Measurements from ENCODE around the gene MORN1. TPM values are rescaled to one million over a fixed set of nuclear protein-coding genes. Genes with fewer than 3 reads are reported as not detected.

The MORN1 gene
- polyA plus RNA-seq, 1 of the 3 experiments (the other 2 are of a cell fraction), result 16.3 TPM

DNA sequence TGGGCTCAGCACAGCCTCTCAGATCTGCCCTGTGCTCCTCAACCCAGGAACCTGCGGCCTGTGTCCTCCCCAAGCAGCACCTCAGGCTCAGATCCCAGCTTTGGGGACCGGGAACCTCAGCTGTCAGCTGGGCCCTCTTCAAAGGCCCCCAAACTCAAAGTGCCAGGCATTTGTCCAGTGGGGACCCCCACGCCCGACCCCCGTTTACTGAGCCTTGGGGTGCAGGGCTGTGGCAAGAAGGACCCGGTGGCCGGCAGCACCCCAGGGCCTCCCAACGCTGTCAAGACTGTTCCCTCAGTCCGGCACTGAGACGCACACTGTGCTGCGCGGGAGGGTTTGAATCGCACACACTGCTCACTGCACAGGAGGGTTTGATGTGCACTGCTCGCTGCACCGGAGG is 35.0 kb downstream of the MORN1 start:
- H3K4me2 ChIP-seq, result no peak overlapping the region
- TF ChIP-seq GATA2 (CRISPR knock-in tag; IDR thresholded peaks at IDR 0.05) (no peak), MEF2A (IDR thresholded peaks at IDR 0.05; ENCODE audit: borderline replicate concordance, low read depth) (no peak), JUND (IDR thresholded peaks at IDR 0.05) (no peak)
- no peaks in the 10 kb centered on the region for H3K79me2 ChIP-seq (ENCODE audit: insufficient read depth)
- 85% methylated on average over 8 of the region's 15 CpGs for WGBS (ENCODE audit: low lambda C conversion rate)
- no peak overlapping the region for H2AFZ ChIP-seq (ENCODE audit: low read depth)
- no peaks in the 10 kb centered on the region for H4K20me1 ChIP-seq (ENCODE audit: insufficient read depth)
- H3K9me3 ChIP-seq, result no peaks in the 10 kb centered on the region
- H3F3A ChIP-seq (replicated peaks; ENCODE audit: insufficient read depth), result no peaks in the 10 kb centered on the region
- no peak overlapping the region for H3K4me3 ChIP-seq (ENCODE audit: low read depth in 2 of 2, low read length in 1 of 2)
- CTCF ChIA-PET, result no interaction called here
- no peaks in the 10 kb centered on the region for H3K27me3 ChIP-seq (ENCODE audit: insufficient read depth)
- no peaks in the 10 kb centered on the region; a peak in 1 of 4 replicates for H3K4me1 ChIP-seq (ENCODE audit: control insufficient read depth in 1 of 2, insufficient read depth in 2 of 2, low read depth in 1 of 2, low read length in 1 of 2)
- H3K36me3 ChIP-seq (replicated peaks in 1 of 2; ENCODE audit: control insufficient read depth in 1 of 2, insufficient read depth in 2 of 2, low read length in 1 of 2), result no peaks in the 10 kb centered on the region
- POLR2A ChIA-PET, result no interaction called here
- no peak overlapping the region for H3K9ac ChIP-seq
- no peak overlapping the region for H3K27ac ChIP-seq (ENCODE audit: low read depth in 2 of 2, low read length in 1 of 2)
- no peak for DNase-seq
- H3K9me2 ChIP-seq, result no peaks in the 10 kb centered on the region

- Histone ChIP-seq H3F3A (replicated peaks; ENCODE audit: insufficient read depth) (no peaks in the 10 kb centered on the region), H3K27ac (ENCODE audit: low read depth in 2 of 2, low read length in 1 of 2) (no peak overlapping the region), H3K9ac (no peak overlapping the region), H3K4me1 (ENCODE audit: control insufficient read depth in 1 of 2, insufficient read depth in 2 of 2, low read depth in 1 of 2, low read length in 1 of 2) (no peaks in the 10 kb centered on the region; a peak in 1 of 4 replicates), H3K27me3 (ENCODE audit: insufficient read depth) (no peaks in the 10 kb centered on the region), H3K4me3 (ENCODE audit: low read depth in 2 of 2, low read length in 1 of 2) (no peak overlapping the region), H3K9me2 (no peaks in the 10 kb centered on the region), H3K4me2 (no peak overlapping the region), H3K36me3 (replicated peaks in 1 of 2; ENCODE audit: control insufficient read depth in 1 of 2, insufficient read depth in 2 of 2, low read length in 1 of 2) (no peaks in the 10 kb centered on the region), H2AFZ (ENCODE audit: low read depth) (no peak overlapping the region), H4K20me1 (ENCODE audit: insufficient read depth) (no peaks in the 10 kb centered on the region), H3K9me3 (no peaks in the 10 kb centered on the region), H3K79me2 (ENCODE audit: insufficient read depth) (no peaks in the 10 kb centered on the region)
- CTCF ChIA-PET, result no interaction called here
- 95% methylated on average over 10 of the region's 28 CpGs for WGBS (ENCODE audit: low lambda C conversion rate)
- POLR2A ChIA-PET, result no interaction called here
- DNase-seq, result no peak
- TF ChIP-seq FOSL2 (IDR thresholded peaks at IDR 0.05; ENCODE audit: borderline replicate concordance, low read depth), result no peak
- no peak for TF ChIP-seq ELF1 (IDR thresholded peaks at IDR 0.05)
- no peak for TF ChIP-seq TAF1 (IDR thresholded peaks at IDR 0.05; ENCODE audit: borderline replicate concordance, low read depth, low read length)
- TF ChIP-seq MAX (IDR thresholded peaks at IDR 0.05; ENCODE audit: low read depth), result no peak
- TF ChIP-seq MEF2A (IDR thresholded peaks at IDR 0.05; ENCODE audit: borderline replicate concordance, low read depth), result no peak
- no peak for TF ChIP-seq NFIC (IDR thresholded peaks at IDR 0.05; ENCODE audit: borderline replicate concordance)
- TF ChIP-seq, protein P1, sequence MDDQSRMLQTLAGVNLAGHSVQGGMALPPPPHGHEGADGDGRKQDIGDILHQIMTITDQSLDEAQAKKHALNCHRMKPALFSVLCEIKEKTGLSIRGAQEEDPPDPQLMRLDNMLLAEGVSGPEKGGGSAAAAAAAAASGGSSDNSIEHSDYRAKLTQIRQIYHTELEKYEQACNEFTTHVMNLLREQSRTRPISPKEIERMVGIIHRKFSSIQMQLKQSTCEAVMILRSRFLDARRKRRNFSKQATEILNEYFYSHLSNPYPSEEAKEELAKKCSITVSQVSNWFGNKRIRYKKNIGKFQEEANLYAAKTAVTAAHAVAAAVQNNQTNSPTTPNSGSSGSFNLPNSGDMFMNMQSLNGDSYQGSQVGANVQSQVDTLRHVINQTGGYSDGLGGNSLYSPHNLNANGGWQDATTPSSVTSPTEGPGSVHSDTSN (IDR thresholded peaks at IDR 0.05), result no peak
- TF ChIP-seq CHD2 (IDR thresholded peaks at IDR 0.05; ENCODE audit: low read length, partially characterized antibody), result no peak
- TF ChIP-seq MXI1 (IDR thresholded peaks at IDR 0.05; ENCODE audit: low read depth, low read length), result no peak
- no peak for TF ChIP-seq GATA2 (CRISPR knock-in tag; IDR thresholded peaks at IDR 0.05)
Measured at GRCh38 chr1:2355373-2356261, 35.7 kb downstream of the MORN1 start.

All from SK-N-SH (cell line).